Common myeloid progenitor, CD34-positive (primary cell): ENCODE results near the gene HS6ST1.
A peak's percentile ranks its signal among the peaks of the same experiment; 100 is the strongest.

Experiments used
- CTCF ChIA-PET: fragments of 350-600 bp; sonication (Branson Sonifier 250); formaldehyde crosslinking; loops from one replicate; lab custom pipeline; 2021; ENCODE audit warnings: antibody characterized with exemption; lab: Charles Lee
- POLR2A ChIA-PET: fragments of 350-600 bp; sonication (Branson Sonifier 250); formaldehyde crosslinking; loops from one replicate; lab custom pipeline; 2021; ENCODE audit warnings: antibody characterized with exemption; lab: Charles Lee
- DNase-seq, 3 donors: peaks; one replicate each; pipeline versions ENCODE4 v3.0.0 to v3.0.0-alpha.2; 2013
- H3K27ac ChIP-seq, 2 experiments: 1 replicate in 1 of 2; 2 replicates in 1 of 2; pipeline ENCODE4 v1.7.0; 2013; ENCODE audit warnings: inconsistent platforms in 2 of 2, low read length in 2 of 2, mild to moderate bottlenecking in 2 of 2, low read depth in 1 of 2, moderate library complexity in 1 of 2; ENCODE audit not compliant: severe bottlenecking in 2 of 2, insufficient read depth in 1 of 2, poor library complexity in 1 of 2
- H3K27me3 ChIP-seq, 5 experiments: replicated peaks in 2 of 5; 1 replicate in 3 of 5; 2 replicates in 2 of 5; pipeline versions ENCODE4 v1.6.1 to v1.7.0; 2013; ENCODE audit warnings: low read length in 4 of 5, mild to moderate bottlenecking in 2 of 5, moderate library complexity in 2 of 5, inconsistent platforms in 1 of 5; ENCODE audit not compliant: insufficient read depth in 5 of 5, control insufficient read depth in 4 of 5
- H3K36me3 ChIP-seq, 4 experiments: 1 replicate in 2 of 4; 2 replicates in 2 of 4; pipeline versions ENCODE4 v1.6.1 to v1.7.0; 2013; ENCODE audit warnings: low read length in 3 of 4, control low read depth in 1 of 4, mild to moderate bottlenecking in 1 of 4; ENCODE audit not compliant: control insufficient read depth in 4 of 4, insufficient read depth in 4 of 4
- H3K4me1 ChIP-seq, 4 experiments: 1 replicate in 3 of 4; 2 replicates in 1 of 4; pipeline versions ENCODE4 v1.6.1 to v1.7.1; 2013; ENCODE audit warnings: low read length in 3 of 4, mild to moderate bottlenecking in 3 of 4, control low read depth in 1 of 4, inconsistent platforms in 1 of 4, moderate library complexity in 1 of 4; ENCODE audit not compliant: control insufficient read depth in 4 of 4, insufficient read depth in 4 of 4; ENCODE audit errors: control extremely low read depth in 1 of 4
- H3K4me3 ChIP-seq, 7 experiments: 1 replicate in 4 of 7; 2 replicates in 3 of 7; pipeline versions ENCODE4 v1.5.1 to v1.7.0; 2013; ENCODE audit warnings: mild to moderate bottlenecking in 7 of 7, low read length in 6 of 7, moderate library complexity in 6 of 7, inconsistent platforms in 2 of 7, low read depth in 2 of 7, control low read depth in 1 of 7; ENCODE audit not compliant: insufficient read depth in 4 of 7, control insufficient read depth in 1 of 7; ENCODE audit errors: extremely low read depth in 1 of 7
- H3K9me3 ChIP-seq, 5 experiments: 1 replicate in 4 of 5; 2 replicates in 1 of 5; pipeline versions ENCODE4 v1.6.1 to v1.7.1; 2013; ENCODE audit warnings: low read length in 4 of 5, mild to moderate bottlenecking in 2 of 5, inconsistent platforms in 1 of 5, low read depth in 1 of 5, moderate library complexity in 1 of 5; ENCODE audit not compliant: control insufficient read depth in 4 of 5, insufficient read depth in 2 of 5; ENCODE audit errors: control extremely low read depth in 1 of 5
- WGBS: methylation state at CpG from one replicate; pipeline ENCODE4 v1.1.5; 2013; ENCODE audit not compliant: insufficient coverage; 5-methylcytosine and 5-hydroxymethylcytosine counted together

Gene HS6ST1

GRCh38 chr2:128280901-128281321, 37.8 kb downstream of the HS6ST1 start:
- H3K27me3 ChIP-seq, result no peaks in the 10 kb centered on the region
- ChIA-PET POLR2A (interaction anchor here (0.5 kb wide), 2 partner anchors 48 to 62 kb away, joined by 3 to 4 read pairs; no protein-coding TSS in a partner anchor), CTCF (interaction anchor here (1.1 to 2.0 kb wide), 2 partner anchors 11 to 19 kb away, joined by 4 to 5 read pairs; no protein-coding TSS in a partner anchor)
- WGBS, result 48% methylated on average over 4 of the region's 5 CpGs
- H3K36me3 ChIP-seq, result peaks cover 0 to 64% (median 3%) of the 10 kb centered on the region in 4 experiments
- H3K27ac ChIP-seq, result peak overlapping the region; percentile 25 to 68
- H3K4me3 ChIP-seq, result peak overlapping the region in 4 of 7 experiments; percentile 41 to 69 (median 58)
- peaks cover 4 to 88% (median 74%) of the 10 kb centered on the region in 4 experiments for H3K4me1 ChIP-seq
- no peaks in the 10 kb centered on the region for H3K9me3 ChIP-seq
- DNase-seq, result no peak

GRCh38 chr2:128280158-128280871, 38.4 kb downstream of the HS6ST1 start:
- peak; percentile 56 to 93 (median 90) for DNase-seq
- Histone ChIP-seq H3K27ac (peak overlapping the region; percentile 25 to 68), H3K36me3 (peaks cover 2 to 64% (median 5%) of the 10 kb centered on the region in 4 experiments), H3K9me3 (peaks cover 0 to 4% (median 0%) of the 10 kb centered on the region in 5 experiments), H3K4me1 (peaks cover 4 to 87% (median 74%) of the 10 kb centered on the region in 4 experiments), H3K27me3 (no peaks in the 10 kb centered on the region), H3K4me3 (peak overlapping the region in 6 of 7 experiments; percentile 9 to 69 (median 48))
- ChIA-PET POLR2A (interaction anchor here (0.5 to 0.8 kb wide), 3 partner anchors 41 to 225 kb away, joined by 3 to 4 read pairs (median 3); no protein-coding TSS in a partner anchor), CTCF (interaction anchor here (0.8 to 2.0 kb wide), 7 partner anchors 11 to 65 kb away, joined by 3 to 6 read pairs (median 3); no protein-coding TSS in a partner anchor)
- WGBS, result 2% methylated on average over 7 of the region's 12 CpGs

GRCh38 chr2:128279786-128280157, 38.9 kb downstream of the HS6ST1 start:
- 1% methylated on average over 11 of the region's 11 CpGs for WGBS
- DNase-seq, result no peak
- ChIA-PET POLR2A (interaction anchor here (0.7 to 0.8 kb wide), 2 partner anchors 42 to 226 kb away, joined by 3 to 4 read pairs; no protein-coding TSS in a partner anchor), CTCF (interaction anchor here (0.5 to 2.0 kb wide), 8 partner anchors 12 to 404 kb away, joined by 3 to 6 read pairs (median 4); no protein-coding TSS in a partner anchor)
- peak overlapping the region in 5 of 7 experiments; percentile 23 to 69 (median 54) for H3K4me3 ChIP-seq
- peaks cover 0 to 6% (median 0%) of the 10 kb centered on the region in 5 experiments for H3K9me3 ChIP-seq
- peaks cover 4 to 82% (median 71%) of the 10 kb centered on the region in 4 experiments for H3K4me1 ChIP-seq
- peaks cover 2 to 65% (median 7%) of the 10 kb centered on the region in 4 experiments for H3K36me3 ChIP-seq
- H3K27me3 ChIP-seq, result no peaks in the 10 kb centered on the region
- peak overlapping the region in 1 of 2 experiments; percentile 68 for H3K27ac ChIP-seq

GRCh38 chr2:128279009-128279408, 39.7 kb downstream of the HS6ST1 start:
- WGBS, result no CpG with 5 or more reads among the region's 7 CpGs
- Histone ChIP-seq H3K4me1 (peaks cover 4 to 75% (median 66%) of the 10 kb centered on the region in 4 experiments), H3K27me3 (no peaks in the 10 kb centered on the region), H3K27ac (no peak overlapping the region), H3K4me3 (no peak overlapping the region), H3K36me3 (peaks cover 2 to 70% (median 13%) of the 10 kb centered on the region in 4 experiments), H3K9me3 (peaks cover 0 to 10% (median 2%) of the 10 kb centered on the region in 5 experiments)
- POLR2A ChIA-PET, result interaction anchor here (0.6 kb wide), 1 partner anchor 12 kb away, joined by 3 read pairs; no protein-coding TSS in a partner anchor
- CTCF ChIA-PET, result interaction anchor here (1.2 to 1.8 kb wide), 3 partner anchors 29 to 47 kb away, joined by 3 to 6 read pairs (median 3); no protein-coding TSS in a partner anchor
- DNase-seq, result peak in 1 of 3 donors; percentile 12

GRCh38 chr2:128277961-128278681, 40.5 kb downstream of the HS6ST1 start:
- Histone ChIP-seq H3K27me3 (no peaks in the 10 kb centered on the region), H3K27ac (no peak overlapping the region), H3K4me3 (no peak overlapping the region), H3K9me3 (peaks cover 0 to 10% (median 2%) of the 10 kb centered on the region in 5 experiments), H3K36me3 (peaks cover 2 to 72% (median 17%) of the 10 kb centered on the region in 4 experiments), H3K4me1 (peaks cover 4 to 66% (median 57%) of the 10 kb centered on the region in 4 experiments)
- POLR2A ChIA-PET, result no interaction called here
- 89% methylated on average over 13 of the region's 14 CpGs for WGBS
- CTCF ChIA-PET, result interaction anchor here (0.8 to 0.9 kb wide), 2 partner anchors 9 to 99 kb away, joined by 3 read pairs; no protein-coding TSS in a partner anchor
- no peak for DNase-seq

GRCh38 chr2:128276878-128277675, 41.6 kb downstream of the HS6ST1 start:
- Histone ChIP-seq H3K4me1 (peaks cover 4 to 56% (median 47%) of the 10 kb centered on the region in 4 experiments), H3K36me3 (peaks cover 2 to 72% (median 18%) of the 10 kb centered on the region in 4 experiments), H3K27ac (no peak overlapping the region), H3K9me3 (peaks cover 0 to 10% (median 2%) of the 10 kb centered on the region in 5 experiments), H3K27me3 (no peaks in the 10 kb centered on the region), H3K4me3 (no peak overlapping the region)
- ChIA-PET POLR2A (no interaction called here), CTCF (interaction anchor here (0.8 to 1.0 kb wide), 3 partner anchors 10 to 98 kb away, joined by 3 read pairs; no protein-coding TSS in a partner anchor)
- peak; percentile 12 to 62 (median 49) for DNase-seq
- 76% methylated on average over 15 of the region's 17 CpGs for WGBS
